ENCODE measurements around the gene EPHB2.
"Not testable (repeated sequence)": the region's sequence is repeated elsewhere in the genome, so short reads cannot be mapped to it uniquely, and the experiment has no call there.

The EPHB2 gene

GRCh38 chr1:22920026-22920733 lies 209.5 kb downstream of the EPHB2 start:
- no peak for DNase-seq

- DNase-seq, result no peak
Observed at GRCh38 chr1:22920734-22921451, 210.3 kb downstream of the EPHB2 start.

GRCh38 chr1:22921452-22922126 lies 210.9 kb downstream of the EPHB2 start:
- DNase-seq, result no peak

- DNase-seq, result no peak
Observed at GRCh38 chr1:22922640-22923039, 212.0 kb downstream of the EPHB2 start.

GRCh38 chr1:22925111-22925510 lies 214.5 kb downstream of the EPHB2 start:
- no peak for DNase-seq

GRCh38 chr1:22930240-22930912 lies 219.7 kb downstream of the EPHB2 start:
- peak; percentile 53 for DNase-seq

- DNase-seq, result no peak
Observed at GRCh38 chr1:22932803-22933470, 222.3 kb downstream of the EPHB2 start.

GRCh38 chr1:22935433-22935832 lies 224.8 kb downstream of the EPHB2 start:
- DNase-seq, result no peak

GRCh38 chr1:22936681-22937080 lies 226.0 kb downstream of the EPHB2 start:
- DNase-seq, result no peak

GRCh38 chr1:22941257-22941656 lies 230.6 kb downstream of the EPHB2 start:
- DNase-seq, result no peak

- DNase-seq, result no peak
Observed at GRCh38 chr1:22944346-22945055, 233.9 kb downstream of the EPHB2 start.

GRCh38 chr1:22945171-22945570 lies 234.5 kb downstream of the EPHB2 start:
- not testable (repeated sequence) for DNase-seq

- no peak for DNase-seq
Observed at GRCh38 chr1:22949822-22950331, 239.2 kb downstream of the EPHB2 start.

GRCh38 chr1:22951796-22952195 lies 241.2 kb downstream of the EPHB2 start:
- no peak for DNase-seq

GRCh38 chr1:22952694-22953056 lies 242.0 kb downstream of the EPHB2 start:
- no peak for DNase-seq

GRCh38 chr1:22953057-22953739 lies 242.6 kb downstream of the EPHB2 start:
- DNase-seq, result no peak

- no peak for DNase-seq
Observed at GRCh38 chr1:22953740-22954141, 243.1 kb downstream of the EPHB2 start.

GRCh38 chr1:22955146-22955545 lies 244.5 kb downstream of the EPHB2 start:
- no peak for DNase-seq

GRCh38 chr1:22957066-22957465 lies 246.4 kb downstream of the EPHB2 start:
- no peak for DNase-seq

- no peak for DNase-seq
Observed at GRCh38 chr1:22958556-22958955, 247.9 kb downstream of the EPHB2 start.

All from activated CD4-positive, alpha-beta T cell treated with anti-CD3 and anti-CD28 coated beads for 48 hours (primary cell).